Muscle of arm (tissue), 12 donors: ENCODE measurements around the gene MZT2A. TPM values are rescaled to one million over a fixed set of nuclear protein-coding genes. Genes with fewer than 3 reads are reported as not detected.
"Not testable (repeated sequence)": the region's sequence is repeated elsewhere in the genome, so short reads cannot be mapped to it uniquely, and the experiment has no call there.

ENCODE experiments used
- DNase-seq: peaks from one replicate; pipeline ENCODE4 v3.0.0-alpha.2; 2013
- polyA plus RNA-seq, 12 donors: library from polyadenylated mRNA; unstranded; fragments of 120-200 nt; gene quantifications; one replicate each; pipeline ENCODE4 v1.2.1, GENCODE V29; 2013; ENCODE audit not compliant: insufficient read length in 12 of 12

MZT2A gene
- polyA plus RNA-seq, 12 donors: 23.1 to 80.6 (median 32.3) TPM; not detected in 1

GRCh38 chr2:131471624-131472023 lies 20.6 kb downstream of the MZT2A start:
- DNase-seq: not testable (repeated sequence)

GRCh38 chr2:131470944-131471343 lies 21.3 kb downstream of the MZT2A start:
- not testable (repeated sequence) for DNase-seq

GRCh38 chr2:131467722-131468121 lies 24.5 kb downstream of the MZT2A start:
- DNase-seq: not testable (repeated sequence)

- DNase-seq: not testable (repeated sequence)
Measured at GRCh38 chr2:131454914-131455313, 37.3 kb downstream of the MZT2A start.

- DNase-seq: not testable (repeated sequence)
Measured at GRCh38 chr2:131451265-131451949, 40.8 kb downstream of the MZT2A start.

GRCh38 chr2:131447981-131448380 lies 44.2 kb downstream of the MZT2A start:
- DNase-seq: not testable (repeated sequence)

GRCh38 chr2:131445896-131446295 lies 46.3 kb downstream of the MZT2A start:
- no peak for DNase-seq

GRCh38 chr2:131445515-131445797 lies 46.7 kb downstream of the MZT2A start:
- not testable (repeated sequence) for DNase-seq

GRCh38 chr2:131444736-131445514 lies 47.3 kb downstream of the MZT2A start:
- not testable (repeated sequence) for DNase-seq

GRCh38 chr2:131440742-131441468 lies 51.3 kb downstream of the MZT2A start:
- DNase-seq: not testable (repeated sequence)

Other genes starting within 250 kb of the MZT2A start
- 1 to 10 TPM in 8 of 12 donors, under 1 TPM in 2, not detected in 2; 0.55 to 2.1 (median 1.4) TPM for gene RAB6D, start 128.2 kb downstream of the MZT2A start, polyA plus RNA-seq
- 1 to 10 TPM in 1 of 12 donors, under 1 TPM in 8, not detected in 3; 0.11 to 1.6 (median 0.34) TPM for gene TUBA3D, start 16.3 kb downstream of the MZT2A start, polyA plus RNA-seq
- gene CCDC74A, start 35.5 kb upstream of the MZT2A start, polyA plus RNA-seq: 1 to 10 TPM in 10 of 12 donors, not detected in 2; 1.2 to 8.0 (median 2.2) TPM